GM18499 (cell line): ENCODE data around the gene ZNF664.
A peak's percentile ranks its signal among the peaks of the same experiment; 100 is the strongest.

ENCODE experiments used
- ATAC-seq: cut with Tn5 transposase; IDR thresholded peaks from one replicate; pipeline ENCODE4 v1.9.1; 2021; ENCODE audit warnings: moderate number of reproducible peaks; ENCODE audit not compliant: insufficient read depth, unreplicated experiment

Gene ZNF664

DNA sequence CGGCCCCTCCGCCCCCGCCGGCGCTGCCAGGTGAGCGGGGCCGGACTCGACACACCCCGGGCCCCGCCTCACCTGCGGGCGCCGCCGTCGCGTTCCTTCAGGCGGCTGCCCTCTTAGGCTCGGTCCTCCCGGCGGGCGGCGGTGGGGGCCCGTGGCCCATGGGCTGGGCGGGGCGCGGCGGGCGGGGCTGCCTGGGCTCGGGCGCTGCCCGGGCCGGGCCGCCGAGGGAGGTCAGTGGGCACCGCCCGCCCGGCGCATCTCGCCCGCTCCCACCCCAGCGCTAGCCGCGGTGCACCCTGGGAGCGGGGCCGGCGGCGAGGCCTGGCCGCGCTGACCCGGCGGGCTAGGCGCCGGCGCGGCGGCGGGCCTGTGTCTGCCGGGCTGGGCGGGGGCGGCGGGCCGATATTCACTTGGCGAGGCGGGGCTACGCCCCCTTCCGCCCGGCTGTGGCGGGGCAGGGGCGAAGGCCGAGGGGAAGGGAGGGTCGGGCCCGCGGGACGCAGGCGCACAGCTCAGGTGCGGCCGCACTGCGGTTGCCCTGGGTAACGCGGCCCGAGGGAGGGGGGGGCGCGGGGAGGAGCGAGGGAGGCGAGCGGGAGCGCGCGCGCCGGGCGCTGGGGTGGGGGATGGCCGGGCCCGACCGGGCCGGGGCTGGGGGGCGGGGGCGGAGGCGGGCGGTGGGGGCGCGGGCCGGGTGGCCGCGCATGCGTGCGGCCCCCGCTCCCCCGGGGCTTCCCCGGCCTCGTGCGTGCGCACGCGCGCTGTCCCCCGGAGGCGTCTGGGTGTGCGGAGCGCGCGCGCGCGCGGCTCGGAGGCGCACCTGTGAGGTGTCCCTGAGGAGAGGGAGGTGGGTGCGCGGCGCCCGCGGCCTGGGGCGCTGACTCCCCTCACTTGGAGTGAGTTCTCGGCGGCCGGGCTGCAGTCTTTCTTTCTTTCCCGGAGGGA, at the start of gene ZNF664, which contains the start of gene CCDC92:
Gene ZNF664 (plus strand): TSS at position 759 of the 945 bp plus-strand sequence. CDS start 38,930 bp downstream, outside the sequence.
Gene CCDC92 (minus strand): TSS at position 375 of the 945 bp plus-strand sequence. CDS start 28,526 bp downstream, outside the sequence.
- ATAC-seq, result peak; percentile 44

DNA sequence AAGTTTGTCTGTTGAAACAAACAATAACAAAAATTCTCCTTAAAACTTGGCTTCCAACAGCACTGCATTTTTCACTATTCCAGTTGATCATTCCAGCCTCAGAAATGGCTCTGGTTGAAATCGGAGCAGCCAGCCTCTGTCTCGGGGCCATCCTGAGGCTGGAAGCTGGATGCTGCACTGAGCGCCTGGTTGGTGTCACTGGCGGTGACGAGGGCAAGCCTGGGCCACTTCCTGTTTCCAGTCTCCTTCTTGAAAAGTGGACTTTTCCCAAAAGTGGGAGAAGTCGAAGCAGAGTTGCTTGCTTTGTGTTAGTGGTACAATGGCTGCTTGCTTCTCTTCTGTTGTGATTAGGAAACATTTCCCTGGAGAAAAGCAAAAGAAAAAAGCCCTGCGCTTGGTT, 49.1 kb upstream of the ZNF664 start:
- ATAC-seq, result no peak

DNA sequence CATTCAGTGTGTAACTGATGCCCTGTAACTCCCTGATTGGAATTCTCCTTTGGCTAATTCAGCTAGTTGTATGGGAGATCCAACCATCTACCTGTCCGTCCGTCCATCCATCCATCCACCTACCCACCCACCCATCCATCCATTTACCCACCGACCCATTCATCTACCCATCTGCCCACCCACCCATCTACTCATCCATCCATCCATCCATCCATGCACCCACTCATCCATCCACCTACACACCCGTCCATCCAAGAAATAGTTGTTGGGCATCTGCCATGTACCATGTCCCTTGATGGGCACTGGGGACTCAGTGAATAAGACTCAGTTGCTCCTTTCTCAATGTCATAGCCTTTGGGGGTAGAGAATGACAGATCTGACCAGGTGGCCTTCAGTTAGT, 48.5 kb upstream of the ZNF664 start:
- no peak for ATAC-seq

DNA sequence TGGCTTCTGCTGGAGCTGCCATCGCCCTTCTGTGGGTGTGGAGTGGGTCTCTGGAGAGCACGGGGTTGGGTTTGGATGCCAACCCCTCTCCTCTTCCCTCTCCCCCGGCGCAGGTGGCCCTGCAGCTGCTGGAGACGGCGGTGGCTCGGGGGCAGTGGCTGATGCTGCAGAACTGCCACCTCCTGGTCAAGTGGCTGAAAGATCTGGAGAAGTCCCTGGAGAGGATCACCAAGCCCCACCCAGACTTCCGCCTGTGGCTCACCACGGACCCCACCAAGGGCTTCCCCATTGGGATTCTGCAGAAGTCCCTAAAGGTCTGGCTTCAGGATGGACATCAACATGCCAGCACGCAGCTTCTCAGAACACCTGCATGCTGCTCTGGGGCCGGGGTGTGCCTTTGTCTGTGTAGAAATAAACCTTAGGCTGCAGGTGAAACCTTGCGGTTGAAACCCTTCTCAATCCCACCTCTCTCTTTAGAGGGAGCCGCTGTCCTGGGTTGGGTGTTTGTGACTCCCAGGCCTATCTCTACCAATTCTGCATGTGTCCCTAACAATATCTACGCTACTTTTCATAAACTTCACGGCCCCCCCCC, 44.6 kb upstream of the ZNF664 start:
- no peak for ATAC-seq

DNA sequence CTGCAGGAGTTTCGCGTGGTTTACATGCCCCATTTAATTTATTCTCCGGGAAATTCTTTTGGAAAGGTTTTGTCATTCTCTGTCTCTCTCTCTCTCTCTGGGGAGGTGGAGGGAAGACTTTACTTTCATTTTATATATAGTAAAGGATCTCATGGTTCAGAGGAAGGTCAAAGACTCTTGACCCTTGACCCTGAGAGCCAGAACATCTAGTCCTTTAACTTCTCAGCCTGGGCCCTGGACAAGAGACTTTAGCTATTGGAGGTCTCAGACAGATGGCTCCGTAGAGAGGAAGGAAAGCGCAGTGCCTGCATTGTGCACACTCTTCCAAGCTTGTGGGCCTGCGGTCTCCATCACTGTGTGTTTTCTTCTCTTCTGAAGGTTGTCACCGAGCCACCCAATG, 44.1 kb upstream of the ZNF664 start:
- ATAC-seq, result no peak

DNA sequence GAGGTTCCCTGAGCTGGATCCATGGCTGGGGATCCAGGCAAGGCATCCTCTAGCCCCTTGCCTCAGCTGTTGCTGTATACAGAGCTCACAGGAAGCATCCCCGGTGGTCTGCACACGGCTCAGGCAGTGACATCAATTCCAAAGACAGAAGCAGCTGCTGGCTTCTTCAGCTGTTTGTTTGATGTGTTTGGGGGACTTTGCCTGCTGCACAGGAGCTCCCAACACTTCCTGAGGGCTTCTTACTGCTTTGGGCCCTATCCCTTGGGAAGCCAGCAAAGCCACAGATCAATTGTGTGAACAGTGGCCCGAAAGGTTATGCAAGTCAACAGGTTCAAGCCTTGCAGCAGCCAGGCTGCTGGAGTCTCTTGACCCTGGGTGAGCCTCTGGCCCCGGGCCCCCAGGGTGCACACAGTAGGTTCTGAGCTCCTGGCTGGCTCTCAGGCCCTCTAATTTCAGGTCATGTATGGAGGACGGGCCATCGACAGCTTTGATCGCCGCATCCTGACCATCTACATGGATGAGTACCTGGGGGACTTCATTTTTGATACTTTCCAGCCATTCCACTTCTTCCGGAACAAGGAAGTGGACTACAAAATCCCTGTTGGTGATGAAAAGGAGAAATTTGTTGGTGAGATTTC, 43.0 kb upstream of the ZNF664 start:
- no peak for ATAC-seq

DNA sequence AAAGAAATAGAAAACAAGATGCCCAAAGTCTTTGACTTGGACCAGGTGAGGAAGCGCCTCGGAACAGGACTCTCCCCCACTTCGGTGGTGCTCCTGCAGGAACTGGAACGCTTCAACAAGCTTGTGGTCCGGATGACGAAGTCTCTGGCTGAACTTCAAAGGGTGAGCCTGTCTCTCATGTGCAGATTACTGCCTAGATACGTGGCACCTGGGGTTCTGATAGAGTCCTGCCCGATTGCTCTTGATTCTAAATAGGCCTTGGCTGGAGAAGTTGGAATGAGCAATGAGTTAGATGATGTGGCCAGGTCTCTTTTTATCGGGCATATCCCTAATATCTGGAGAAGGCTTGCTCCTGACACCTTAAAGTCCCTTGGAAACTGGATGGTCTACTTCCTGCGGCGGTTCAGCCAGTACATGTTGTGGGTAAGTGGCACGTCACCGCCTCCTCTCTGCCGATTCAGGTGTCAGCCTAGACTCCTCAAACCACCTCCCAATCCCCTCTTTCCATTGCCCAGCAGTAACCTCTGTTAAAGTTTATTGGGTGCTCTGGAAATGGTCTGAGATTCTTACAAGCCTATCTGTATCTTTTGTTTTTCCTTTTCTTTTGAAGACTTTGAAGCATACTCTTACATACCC, 41.2 kb upstream of the ZNF664 start:
- no peak for ATAC-seq

DNA sequence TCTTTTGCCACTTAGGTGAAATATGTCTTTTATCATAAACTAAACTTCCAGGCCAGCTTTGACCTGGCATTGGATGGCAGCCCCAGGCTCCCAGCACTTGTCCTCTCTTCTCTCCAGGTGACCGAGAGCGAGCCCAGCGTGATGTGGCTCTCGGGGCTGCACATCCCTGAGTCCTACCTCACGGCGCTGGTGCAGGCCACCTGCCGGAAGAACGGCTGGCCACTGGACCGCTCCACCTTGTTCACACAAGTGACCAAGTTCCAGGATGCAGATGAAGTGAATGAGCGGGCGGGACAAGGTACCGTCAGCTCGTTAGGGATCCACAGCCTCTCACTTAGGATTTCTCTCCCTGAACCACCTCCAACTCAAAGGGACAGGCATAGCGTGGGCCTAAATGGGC, 39.8 kb upstream of the ZNF664 start:
- no peak for ATAC-seq

DNA sequence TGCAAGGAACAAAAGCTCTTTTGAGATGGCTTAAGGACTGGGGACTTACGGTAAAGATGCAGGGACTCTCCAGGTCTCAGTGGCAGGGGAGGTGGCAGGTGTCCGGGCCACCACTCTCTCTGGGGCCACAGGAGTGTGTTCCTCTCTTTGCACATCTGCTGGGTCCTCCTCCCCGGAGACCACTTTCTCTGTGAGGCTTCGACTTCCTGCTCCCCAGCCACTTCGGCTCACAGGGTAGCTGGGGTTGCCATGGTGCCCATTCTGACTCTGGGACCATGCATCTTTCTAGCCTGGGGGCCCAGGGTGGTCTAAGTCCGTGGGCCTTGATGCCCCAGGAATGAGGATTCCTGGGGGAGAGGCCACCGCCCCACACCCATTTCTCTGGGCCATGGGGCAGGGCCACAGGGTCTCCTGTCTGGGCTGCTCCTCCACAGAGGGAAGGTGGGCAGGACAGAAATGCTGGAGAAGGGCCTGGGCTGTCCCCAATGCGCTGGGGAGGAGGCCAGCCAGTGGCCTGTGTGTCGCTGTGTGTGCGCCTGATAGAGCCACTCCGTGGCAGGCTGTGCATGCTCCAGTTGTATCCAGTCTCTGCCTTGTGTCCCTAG, 38.9 kb upstream of the ZNF664 start:
- ATAC-seq, result no peak

DNA sequence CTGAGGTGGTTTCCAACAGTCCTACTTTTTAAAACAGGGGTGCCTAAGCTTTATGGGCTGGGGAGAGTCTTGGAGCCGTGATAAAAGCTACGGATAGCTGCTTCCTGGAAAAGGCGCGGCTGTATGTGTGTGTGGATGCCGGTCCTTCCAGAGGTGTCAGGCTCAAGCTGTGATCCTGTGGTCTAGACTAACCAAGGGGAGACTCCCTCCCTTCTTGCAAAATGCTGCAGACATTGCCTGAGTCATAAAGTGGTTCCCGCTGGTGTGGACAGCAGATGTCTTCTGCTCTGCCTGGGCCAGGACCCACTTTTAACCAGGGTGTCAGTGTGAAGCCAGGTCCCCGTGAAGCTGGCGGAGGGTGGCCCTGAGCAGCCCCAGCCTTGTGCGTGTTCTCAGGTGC, 38.2 kb upstream of the ZNF664 start:
- no peak for ATAC-seq

DNA sequence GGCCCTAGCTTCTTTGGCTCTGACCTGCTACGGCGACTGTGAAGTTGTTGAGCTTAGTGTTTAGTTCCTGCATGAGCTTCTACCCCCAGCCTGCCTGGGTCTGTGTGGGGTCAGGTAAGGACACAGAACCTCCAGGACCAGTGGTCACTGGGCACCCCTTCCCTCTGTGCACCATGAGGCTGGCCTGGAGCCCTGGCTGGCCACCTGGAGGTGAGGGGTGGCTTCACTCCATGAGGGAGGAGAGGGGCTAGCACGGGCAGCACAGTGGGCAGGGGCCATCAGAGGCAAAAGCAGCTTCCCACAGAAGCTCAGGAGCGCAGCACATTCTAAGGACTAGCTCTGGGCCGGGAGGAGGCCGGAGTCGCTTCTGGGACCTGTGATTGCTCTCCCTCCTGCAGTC, 37.1 kb upstream of the ZNF664 start:
- ATAC-seq, result no peak

DNA sequence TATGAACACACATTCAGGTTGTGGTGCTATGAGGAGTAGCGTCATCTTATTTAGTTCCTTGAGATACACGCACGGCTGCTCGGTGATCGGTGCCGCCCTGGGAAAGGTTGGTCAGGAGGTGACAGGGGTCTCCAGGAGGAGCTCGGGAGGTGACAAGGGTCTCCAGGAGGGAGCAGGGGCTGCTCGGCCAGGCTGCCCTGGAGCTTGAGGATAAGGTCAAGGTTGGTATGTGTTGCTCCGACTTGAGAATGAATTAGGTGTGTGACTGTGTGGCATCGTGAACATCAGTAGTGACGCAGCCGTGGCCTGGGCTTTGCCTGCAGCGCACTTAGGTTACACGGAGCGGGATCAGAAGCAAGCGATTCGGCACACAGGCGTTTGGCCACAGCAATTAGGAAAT, 36.5 kb upstream of the ZNF664 start:
- ATAC-seq, result no peak

DNA sequence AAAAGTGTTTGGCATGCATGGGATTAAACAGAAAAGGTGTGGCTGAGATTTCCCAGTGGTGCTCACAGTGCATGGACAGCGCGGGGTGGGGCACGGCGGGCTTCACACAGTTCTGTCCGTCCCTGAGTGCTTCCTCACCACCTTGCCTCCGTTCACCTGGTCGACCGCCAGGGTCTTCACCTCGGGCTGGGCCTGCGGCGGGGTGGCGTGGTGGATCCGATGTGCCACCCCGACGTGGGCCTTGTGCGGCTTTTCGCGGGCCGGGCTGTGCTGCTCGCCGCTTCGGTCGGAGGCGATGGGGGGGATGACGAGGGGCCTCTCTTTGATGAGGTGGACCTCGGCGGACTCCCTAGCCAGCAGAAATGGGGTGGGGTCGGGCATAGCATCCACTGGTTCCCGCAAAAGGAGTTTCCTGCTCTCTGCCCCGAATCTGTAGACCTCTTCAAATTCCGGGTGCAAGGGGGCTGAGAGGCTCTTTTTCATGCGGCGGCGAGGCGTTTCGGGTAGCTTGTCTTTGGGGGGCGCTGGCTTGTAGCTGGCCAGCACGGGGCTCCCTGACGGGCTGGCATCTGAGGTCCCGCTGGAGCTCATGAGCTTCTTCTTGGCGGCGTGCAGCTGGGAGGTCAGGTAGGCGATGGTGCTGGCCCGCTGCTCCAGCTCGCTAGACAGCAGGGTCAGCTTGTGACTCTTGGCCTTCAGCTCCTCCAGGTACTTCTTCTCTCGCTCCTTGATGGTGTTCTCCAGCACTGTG, 35.9 kb upstream of the ZNF664 start:
- ATAC-seq, result no peak

DNA sequence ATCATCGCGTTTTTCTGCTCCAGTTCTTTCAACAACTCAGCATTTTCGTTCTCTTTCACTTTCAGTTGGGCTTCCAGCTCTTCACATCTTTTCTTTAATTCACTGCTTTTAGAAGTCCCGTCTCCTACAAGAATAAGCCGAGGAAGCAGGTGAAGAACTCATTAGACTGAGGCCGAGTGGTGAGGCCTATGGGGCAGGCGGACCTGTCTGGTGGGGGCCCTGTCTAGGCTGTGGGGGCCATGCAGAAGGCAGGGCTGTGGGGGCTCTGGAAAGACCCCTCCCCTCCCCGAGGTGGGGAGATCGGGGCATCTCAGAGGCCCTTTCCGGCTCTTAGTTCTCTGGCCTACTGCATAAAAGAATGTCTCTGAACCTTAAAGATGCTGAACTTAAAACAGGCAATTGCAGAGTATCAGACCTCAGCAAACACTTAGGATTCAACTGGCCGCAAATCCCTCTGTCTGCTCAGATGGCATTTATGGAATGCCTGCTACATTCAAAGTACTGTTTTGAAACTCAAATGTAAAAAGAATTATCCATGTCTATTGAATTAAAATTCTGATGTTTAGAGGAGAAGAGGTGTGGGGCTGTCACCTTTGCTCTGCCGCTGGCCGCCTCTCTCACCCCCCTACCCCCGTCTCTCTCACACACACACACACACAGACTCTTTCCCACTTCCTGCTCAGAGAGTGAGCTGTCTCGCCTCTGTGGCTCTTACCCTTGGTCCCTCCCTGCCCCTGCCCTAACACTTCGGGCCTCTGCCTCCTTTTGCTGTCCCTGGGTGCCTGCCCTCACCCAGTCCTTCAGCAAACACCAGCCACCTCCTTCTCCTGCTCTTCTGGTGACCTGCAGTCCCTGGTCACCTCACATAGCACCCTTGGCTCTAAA, 35.1 kb upstream of the ZNF664 start:
- no peak for ATAC-seq

DNA sequence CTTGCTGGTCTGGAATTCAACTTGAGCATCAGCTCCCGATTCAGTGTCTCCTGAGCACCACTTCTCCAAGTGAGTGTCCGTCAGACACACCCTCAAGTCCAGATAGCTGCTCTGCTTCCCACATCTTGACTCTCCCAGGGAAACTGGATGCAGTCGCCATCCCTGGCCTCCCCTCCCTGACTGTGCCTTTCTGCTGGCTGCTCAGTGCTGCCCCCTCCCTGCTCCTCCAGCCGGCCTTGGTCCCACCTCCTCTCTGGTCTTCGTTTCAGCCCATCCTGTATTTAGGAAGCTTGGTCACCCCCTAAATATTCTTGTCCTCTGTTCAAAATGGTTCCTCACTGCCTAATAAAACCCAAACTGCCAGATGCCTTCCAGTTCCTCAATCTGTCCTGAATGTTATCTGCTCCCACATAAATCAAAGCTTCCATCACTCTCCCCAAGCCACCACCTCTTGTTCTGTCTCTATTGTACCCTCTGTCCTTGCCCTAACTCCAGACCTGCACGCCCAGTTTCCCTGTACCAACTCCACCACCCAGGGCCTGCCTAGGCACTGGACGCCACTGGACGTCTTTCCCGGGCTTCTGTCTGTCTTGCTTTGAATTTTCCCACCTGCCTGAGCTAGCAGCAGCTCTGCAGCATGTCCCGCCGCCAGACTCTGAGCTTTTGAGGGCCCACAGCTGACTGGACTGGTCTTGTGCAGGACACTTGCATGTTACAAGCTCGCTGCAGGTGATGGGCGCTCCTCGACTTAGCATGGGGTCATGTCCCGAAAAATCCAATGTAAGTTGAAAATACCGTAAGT, 34.1 kb upstream of the ZNF664 start:
- ATAC-seq, result no peak

DNA sequence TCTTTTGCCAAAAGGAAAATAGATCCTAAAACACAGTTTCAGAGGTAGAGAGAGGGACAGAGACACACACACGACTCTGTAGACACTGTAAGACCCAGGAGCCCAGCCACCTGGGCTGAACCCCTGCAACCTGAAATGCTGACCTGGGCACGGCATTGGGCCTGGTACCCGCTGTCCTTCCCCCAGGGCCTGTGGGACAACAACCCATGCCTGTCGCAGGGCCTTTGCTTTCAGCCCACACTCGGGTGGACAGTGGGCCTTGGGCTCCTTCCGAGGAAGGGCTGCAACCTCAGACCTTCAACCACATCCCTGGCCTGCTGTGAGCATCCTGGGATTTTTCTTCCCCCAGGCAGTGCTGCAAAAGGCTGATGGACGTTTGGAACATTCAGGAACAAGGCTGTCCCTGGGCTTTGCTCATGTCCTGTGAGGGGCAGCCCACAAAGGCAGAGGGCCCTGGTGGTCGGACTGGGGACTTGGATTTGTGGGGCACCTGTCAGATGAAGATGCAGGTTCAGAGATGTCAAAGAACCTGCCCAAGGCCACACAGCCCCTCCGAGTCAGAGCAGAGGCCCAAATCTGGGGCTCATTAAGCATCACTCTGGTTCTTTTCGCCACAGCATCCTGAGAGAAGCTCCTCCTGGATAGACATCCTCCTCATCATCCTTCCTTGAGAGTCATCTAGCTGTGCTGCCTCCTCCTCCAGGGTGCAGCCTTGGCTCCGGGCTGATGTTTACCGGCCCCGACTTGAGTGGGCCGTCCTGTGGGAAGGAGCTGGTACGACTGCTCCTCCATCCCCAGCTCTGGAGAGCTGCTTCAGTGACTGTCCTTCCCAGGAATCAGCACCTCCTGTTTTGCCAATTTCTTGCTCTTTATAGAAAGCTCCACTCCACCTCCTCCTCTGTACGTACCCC, 33.0 kb upstream of the ZNF664 start:
- ATAC-seq, result no peak

DNA sequence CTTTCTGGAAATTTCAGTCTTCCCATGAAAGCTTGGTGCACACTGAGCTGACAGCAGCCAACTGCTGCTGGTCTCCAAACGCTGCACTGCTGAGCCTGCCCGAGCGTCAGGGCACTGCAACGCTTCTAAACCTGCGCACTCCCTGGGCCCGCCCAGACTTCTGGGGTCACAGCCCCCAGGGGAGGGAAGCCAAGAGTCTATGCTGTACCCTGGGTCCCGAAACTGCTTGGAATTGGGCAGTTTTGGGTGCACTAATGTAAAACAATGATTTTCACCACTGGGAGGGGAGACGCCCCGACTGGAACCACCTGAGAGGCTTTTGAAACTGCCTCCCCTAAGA, 32.4 kb upstream of the ZNF664 start:
- ATAC-seq, result no peak
